ENCODE measurements around the gene FSTL4.

GRCh38 chr5:133357758-133358157, 254.6 kb downstream of the FSTL4 start:
- TF ChIP-seq CTCF (IDR thresholded peaks at IDR 0.05) (no peak), POLR2A (IDR thresholded peaks at IDR 0.05) (no peak)

Data from uterus (tissue), 2 donors.